Chondrocyte (in vitro differentiated cells): ENCODE measurements around the gene IFTAP. TPM values are rescaled to one million over a fixed set of nuclear protein-coding genes. Genes with fewer than 3 reads are reported as not detected.

Experiments used
- DNase-seq: peaks from one replicate; pipeline ENCODE4 v3.0.0; 2021; ENCODE audit warnings: mixed read lengths, low spot score
- H3K27ac Mint-ChIP-seq: one replicate; pipeline ENCODE4 v1.8.0; 2021; ENCODE audit warnings: mild to moderate bottlenecking, moderate library complexity, mixed read lengths; ENCODE audit not compliant: unreplicated experiment
- H3K27me3 Mint-ChIP-seq: 2 replicates; pipeline ENCODE4 v1.8.0; 2021; ENCODE audit warnings: low read depth, mixed read lengths
- H3K36me3 Mint-ChIP-seq: 2 replicates; pipeline ENCODE4 v1.8.0; 2021; ENCODE audit warnings: low read depth, mixed read lengths
- H3K4me1 Mint-ChIP-seq: 2 replicates; pipeline ENCODE4 v1.8.0; 2021; ENCODE audit warnings: low read depth, mild to moderate bottlenecking, mixed read lengths
- H3K4me3 Mint-ChIP-seq: one replicate; pipeline ENCODE4 v1.8.0; 2021; ENCODE audit warnings: mild to moderate bottlenecking, moderate library complexity, mixed read lengths; ENCODE audit not compliant: unreplicated experiment
- H3K9me3 Mint-ChIP-seq: 2 replicates; pipeline ENCODE4 v1.8.0; 2021; ENCODE audit warnings: low read depth, mixed read lengths
- total RNA-seq: library from RNA; stranded (reverse); gene quantifications from 3 replicates; pipeline ENCODE4 v1.2.1, GENCODE V29; 2021
- TF ChIP-seq, protein P1 (sequence below): fragments of 200-600 bp; sonication (generic); IDR thresholded peaks from 2 replicates; pipeline ENCODE4 v1.5.0; 2021; ENCODE audit warnings: antibody characterized with exemption, mild to moderate bottlenecking, moderate library complexity

Gene IFTAP
- total RNA-seq, 1 donor from 2014 or later, result 19.7 TPM

DNA sequence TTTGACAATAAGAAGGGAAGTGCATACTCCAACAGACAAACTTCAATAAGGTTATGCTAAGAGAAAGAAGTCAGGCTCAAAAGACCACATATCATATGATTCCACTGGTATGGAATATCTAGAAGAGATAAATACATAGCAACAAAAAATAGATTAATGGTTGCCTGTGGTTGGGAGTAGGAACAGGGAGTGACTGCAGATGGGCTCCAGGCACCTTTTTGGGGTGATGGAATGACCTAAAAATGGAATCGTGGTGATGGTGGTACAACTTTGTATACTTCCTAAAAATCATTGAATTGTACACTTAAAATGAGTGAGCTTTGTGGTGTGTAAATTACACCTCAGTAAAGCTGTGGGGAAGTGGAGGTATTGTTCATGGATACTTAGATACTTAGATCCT lies 32.7 kb downstream of the IFTAP start:
- no peaks in the 10 kb centered on the region for H3K4me1 Mint-ChIP-seq
- H3K4me3 Mint-ChIP-seq, result no peak overlapping the region
- no peaks in the 10 kb centered on the region for H3K9me3 Mint-ChIP-seq
- no peaks in the 10 kb centered on the region for H3K27me3 Mint-ChIP-seq
- no peak overlapping the region for H3K27ac Mint-ChIP-seq
- TF ChIP-seq, protein P1, sequence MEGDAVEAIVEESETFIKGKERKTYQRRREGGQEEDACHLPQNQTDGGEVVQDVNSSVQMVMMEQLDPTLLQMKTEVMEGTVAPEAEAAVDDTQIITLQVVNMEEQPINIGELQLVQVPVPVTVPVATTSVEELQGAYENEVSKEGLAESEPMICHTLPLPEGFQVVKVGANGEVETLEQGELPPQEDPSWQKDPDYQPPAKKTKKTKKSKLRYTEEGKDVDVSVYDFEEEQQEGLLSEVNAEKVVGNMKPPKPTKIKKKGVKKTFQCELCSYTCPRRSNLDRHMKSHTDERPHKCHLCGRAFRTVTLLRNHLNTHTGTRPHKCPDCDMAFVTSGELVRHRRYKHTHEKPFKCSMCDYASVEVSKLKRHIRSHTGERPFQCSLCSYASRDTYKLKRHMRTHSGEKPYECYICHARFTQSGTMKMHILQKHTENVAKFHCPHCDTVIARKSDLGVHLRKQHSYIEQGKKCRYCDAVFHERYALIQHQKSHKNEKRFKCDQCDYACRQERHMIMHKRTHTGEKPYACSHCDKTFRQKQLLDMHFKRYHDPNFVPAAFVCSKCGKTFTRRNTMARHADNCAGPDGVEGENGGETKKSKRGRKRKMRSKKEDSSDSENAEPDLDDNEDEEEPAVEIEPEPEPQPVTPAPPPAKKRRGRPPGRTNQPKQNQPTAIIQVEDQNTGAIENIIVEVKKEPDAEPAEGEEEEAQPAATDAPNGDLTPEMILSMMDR, result no peak
- no peak for DNase-seq
- H3K36me3 Mint-ChIP-seq, result peaks cover 1% of the 10 kb centered on the region

DNA sequence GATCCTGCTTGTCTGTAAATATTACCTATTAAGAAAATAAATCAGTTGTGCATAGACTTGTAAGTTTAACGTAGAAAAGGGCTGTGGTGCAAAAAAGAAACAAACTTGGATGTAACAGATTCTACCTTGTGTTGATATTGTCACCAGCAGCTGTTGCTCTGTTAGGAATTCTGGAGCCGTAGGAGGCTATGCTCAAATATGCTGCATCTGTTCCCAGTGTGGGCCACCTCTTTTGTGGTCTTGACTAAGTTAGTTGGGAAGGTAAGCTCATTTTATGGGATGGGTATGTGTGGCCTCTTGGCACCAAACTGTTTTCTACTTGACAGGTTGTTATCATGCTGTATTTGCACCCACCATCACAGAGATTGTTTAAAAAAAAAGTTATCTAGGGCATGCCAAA lies 33.2 kb downstream of the IFTAP start:
- Mint-ChIP-seq H3K4me3 (no peak overlapping the region), H3K9me3 (no peaks in the 10 kb centered on the region), H3K36me3 (peaks cover 1% of the 10 kb centered on the region), H3K4me1 (no peaks in the 10 kb centered on the region), H3K27ac (no peak overlapping the region), H3K27me3 (no peaks in the 10 kb centered on the region)
- DNase-seq, result no peak
- TF ChIP-seq, protein P1, result no peak

DNA sequence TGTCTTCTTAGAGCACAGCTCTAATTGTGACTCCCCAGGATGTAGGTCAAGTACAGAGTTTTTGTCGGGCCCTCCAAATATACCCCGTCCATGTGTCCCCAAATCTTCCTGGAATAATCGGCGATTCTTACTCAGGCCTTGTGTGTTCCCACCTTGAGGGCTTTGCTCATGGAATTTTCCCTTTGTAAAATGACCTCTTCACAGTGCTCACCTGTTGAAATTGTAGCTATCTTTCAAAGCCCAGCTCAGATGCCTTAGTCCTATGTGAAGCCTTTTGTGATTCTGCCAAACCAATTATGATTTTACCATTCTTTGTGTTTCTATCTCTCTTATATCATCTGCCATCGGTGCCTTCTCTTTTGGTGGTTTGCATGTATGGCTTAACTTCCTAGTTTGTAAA lies 33.8 kb downstream of the IFTAP start:
- no peaks in the 10 kb centered on the region for H3K27me3 Mint-ChIP-seq
- DNase-seq, result no peak
- H3K9me3 Mint-ChIP-seq, result no peaks in the 10 kb centered on the region
- TF ChIP-seq, protein P1, result no peak
- no peaks in the 10 kb centered on the region for H3K4me1 Mint-ChIP-seq
- H3K36me3 Mint-ChIP-seq, result peaks cover 1% of the 10 kb centered on the region
- no peak overlapping the region for H3K4me3 Mint-ChIP-seq
- H3K27ac Mint-ChIP-seq, result no peak overlapping the region

DNA sequence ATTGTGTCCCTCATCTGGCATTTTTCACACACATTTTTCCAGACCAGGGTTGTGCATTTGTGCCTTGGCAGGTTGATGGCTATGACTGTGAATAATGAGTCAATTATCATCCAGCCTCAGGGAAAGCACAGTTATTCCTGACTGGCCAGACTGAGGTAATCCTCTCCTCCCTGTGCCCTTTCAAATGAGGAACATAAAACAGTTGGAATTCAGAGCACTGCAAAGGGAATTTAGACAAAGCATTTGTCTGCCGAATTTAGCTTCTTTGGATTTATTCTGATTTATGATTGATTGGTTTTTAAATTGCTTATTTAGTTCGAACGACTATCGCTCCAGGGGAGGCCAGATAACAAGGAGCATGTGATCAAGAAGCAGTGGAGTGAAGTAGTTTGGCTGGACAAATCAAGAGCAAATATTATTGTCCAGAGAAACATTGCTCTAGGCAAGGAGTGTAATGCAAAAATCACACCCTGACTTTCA lies 34.5 kb downstream of the IFTAP start:
- no peaks in the 10 kb centered on the region for H3K27me3 Mint-ChIP-seq
- TF ChIP-seq, protein P1, result no peak
- no peak overlapping the region for H3K4me3 Mint-ChIP-seq
- no peak overlapping the region for H3K27ac Mint-ChIP-seq
- DNase-seq, result no peak
- peaks cover 1% of the 10 kb centered on the region for H3K36me3 Mint-ChIP-seq
- no peaks in the 10 kb centered on the region for H3K4me1 Mint-ChIP-seq
- H3K9me3 Mint-ChIP-seq, result no peaks in the 10 kb centered on the region

DNA sequence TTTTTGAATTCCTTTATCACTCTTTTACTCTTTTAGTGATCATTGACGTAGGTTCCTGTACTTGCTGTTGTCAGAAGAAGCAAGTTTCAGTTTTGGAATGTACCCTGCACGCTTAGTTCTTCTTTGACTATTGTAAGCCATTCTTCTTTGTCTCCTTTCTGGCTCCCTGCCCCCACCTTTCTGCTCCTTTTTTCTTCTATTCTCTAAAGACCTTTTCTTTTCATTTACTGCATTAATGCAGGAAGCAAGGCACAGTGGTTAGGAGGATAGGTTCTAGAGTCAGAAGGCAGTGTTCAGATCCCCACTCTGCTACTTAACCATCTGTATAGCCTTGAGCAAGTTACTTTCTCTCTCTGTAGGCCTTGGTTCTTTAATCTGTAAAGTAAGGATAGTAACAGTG lies 37.5 kb downstream of the IFTAP start:
- H3K27ac Mint-ChIP-seq, result no peak overlapping the region
- no peaks in the 10 kb centered on the region for H3K9me3 Mint-ChIP-seq
- TF ChIP-seq, protein P1, result no peak
- no peak overlapping the region for H3K4me3 Mint-ChIP-seq
- no peak for DNase-seq
- no peaks in the 10 kb centered on the region for H3K4me1 Mint-ChIP-seq
- peaks cover 5% of the 10 kb centered on the region for H3K36me3 Mint-ChIP-seq
- no peaks in the 10 kb centered on the region for H3K27me3 Mint-ChIP-seq
